PC-9 (cell line): Measurements from ENCODE around the gene NAA40. TPM values are rescaled to one million over a fixed set of nuclear protein-coding genes. Genes with fewer than 3 reads are reported as not detected.

Experiments
- BruUV-seq: library from RNA; stranded (reverse); fragments of 400-500 nt; replicated peaks from 2 replicates; lab custom pipeline; 2021; lab: Mats Ljungman, UMichigan
- CTCF ChIA-PET: fragments of 300-600 bp; sonication (Branson Sonifier 250); formaldehyde crosslinking; loops from one replicate; lab custom pipeline; 2022; ENCODE audit warnings: antibody characterized with exemption; lab: Charles Lee
- POLR2A ChIA-PET: fragments of 300-600 bp; sonication (Branson Sonifier 250); formaldehyde crosslinking; loops from one replicate; lab custom pipeline; 2022; ENCODE audit warnings: antibody characterized with exemption; ENCODE audit not compliant: unreplicated experiment; lab: Charles Lee
- DNase-seq, 2 experiments: peaks; one replicate each; pipeline versions ENCODE4 v3.0.0 to v3.0.0-alpha.2; 2015 to 2022; ENCODE audit warnings: mixed read lengths in 1 of 2
- H2AFZ ChIP-seq: fragments of 200-600 bp; sonication (generic); 2 replicates; pipeline ENCODE4 v1.8.1; 2017; ENCODE audit warnings: antibody characterized with exemption
- H3F3A ChIP-seq: fragments of 200-600 bp; sonication (generic); 2 replicates; pipeline ENCODE4 v1.8.1; 2017; ENCODE audit warnings: antibody characterized with exemption, mild to moderate bottlenecking, low read depth; ENCODE audit not compliant: insufficient read depth
- H3K27ac ChIP-seq: fragments of 200-600 bp; sonication (generic); 2 replicates; pipeline ENCODE4 v1.6.1; 2016; ENCODE audit warnings: mixed run types
- H3K27me3 ChIP-seq: fragments of 200-600 bp; sonication (generic); 2 replicates; pipeline ENCODE4 v1.6.1; 2016; ENCODE audit warnings: low read depth, mixed run types; ENCODE audit not compliant: insufficient read depth
- H3K36me3 ChIP-seq: fragments of 200-600 bp; sonication (generic); 2 replicates; pipeline ENCODE4 v1.6.1; 2016; ENCODE audit warnings: low read depth, mixed run types
- H3K4me1 ChIP-seq: fragments of 200-600 bp; sonication (generic); replicated peaks from 2 replicates; pipeline ENCODE4 v1.6.1; 2016; ENCODE audit warnings: mixed run types; ENCODE audit not compliant: insufficient read depth
- H3K4me2 ChIP-seq: fragments of 200-600 bp; sonication (generic); 2 replicates; pipeline ENCODE4 v1.6.1; 2017; ENCODE audit warnings: mixed run types
- H3K4me3 ChIP-seq: fragments of 200-600 bp; sonication (generic); 2 replicates; pipeline ENCODE4 v1.6.1; 2016; ENCODE audit warnings: mixed run types
- H3K79me2 ChIP-seq: fragments of 200-600 bp; sonication (generic); 2 replicates; pipeline ENCODE4 v1.6.1; 2017; ENCODE audit warnings: low read depth, mixed run types
- H3K9me2 ChIP-seq: fragments of 200-600 bp; sonication (generic); 2 replicates; pipeline ENCODE4 v1.8.1; 2017; ENCODE audit warnings: mild to moderate bottlenecking; ENCODE audit not compliant: insufficient read depth
- H3K9me3 ChIP-seq: fragments of 200-600 bp; sonication (generic); 2 replicates; pipeline ENCODE4 v1.8.1; 2016; ENCODE audit warnings: low read depth; ENCODE audit not compliant: insufficient read depth
- H4K20me1 ChIP-seq: fragments of 200-600 bp; sonication (generic); 2 replicates; pipeline ENCODE4 v1.8.1; 2017; ENCODE audit not compliant: insufficient read depth
- CTCF ChIP-seq: fragments of 200-600 bp; sonication (generic); conservative IDR thresholded peaks from 2 replicates; pipeline ENCODE4 v1.6.1; 2017; ENCODE audit warnings: mixed run types, antibody characterized with exemption, mild to moderate bottlenecking, moderate library complexity
- EZH2 ChIP-seq: fragments of 200-600 bp; sonication (generic); IDR thresholded peaks from 2 replicates; pipeline ENCODE4 v1.8.0; 2017; ENCODE audit warnings: antibody characterized with exemption, low read depth
- intact Hi-C: fragments of 100-400 bp; cut with micrococcal nuclease; formaldehyde crosslinking; loops from one replicate; pipeline ENCODE4 v1.10.0; 2022; ENCODE audit not compliant: unreplicated experiment
- total RNA-seq: library from RNA; stranded (reverse); gene quantifications from 2 replicates; pipeline ENCODE4 v1.2.3, GENCODE V29; 2021

NAA40 gene
- total RNA-seq, 1 experiment from 2014 or later: 47.4 TPM

GRCh38 chr11:63941901-63942300 is 3.1 kb downstream of the NAA40 start:
- CTCF ChIA-PET: interaction anchor here (0.5 kb wide), 1 partner anchor 436 kb away, joined by 7 read pairs; the partner anchor contains the start of gene LGALS12
- Histone ChIP-seq H3K27ac (no peak overlapping the region), H3K4me2 (no peak overlapping the region), H3K4me3 (no peak overlapping the region), H2AFZ (no peak overlapping the region), H3K9me2 (no peaks in the 10 kb centered on the region), H3K79me2 (peaks cover 57% of the 10 kb centered on the region), H3F3A (peaks cover 28% of the 10 kb centered on the region), H3K4me1 (peaks cover 24% of the 10 kb centered on the region), H3K9me3 (no peaks in the 10 kb centered on the region), H3K27me3 (no peaks in the 10 kb centered on the region), H4K20me1 (peaks cover 43% of the 10 kb centered on the region), H3K36me3 (peaks cover 22% of the 10 kb centered on the region)
- TF ChIP-seq CTCF (no peak), EZH2 (no peak)
- intact Hi-C loops: no loop called here
- no peak for DNase-seq
- POLR2A ChIA-PET: no interaction called here
- no TSS peak for BruUV-seq

GRCh38 chr11:63942803-63943202 is 4.0 kb downstream of the NAA40 start:
- BruUV-seq: no TSS peak
- CTCF ChIA-PET: interaction anchor here (0.5 to 0.6 kb wide), 2 partner anchors 42 to 132 kb away, joined by 3 to 4 read pairs; no protein-coding TSS in a partner anchor
- POLR2A ChIA-PET: no interaction called here
- Histone ChIP-seq H3K9me2 (no peaks in the 10 kb centered on the region), H3K27ac (no peak overlapping the region), H2AFZ (no peak overlapping the region), H3K4me1 (peaks cover 18% of the 10 kb centered on the region), H3K9me3 (no peaks in the 10 kb centered on the region), H3K4me2 (no peak overlapping the region), H3F3A (peaks cover 29% of the 10 kb centered on the region), H3K79me2 (peaks cover 57% of the 10 kb centered on the region), H4K20me1 (peaks cover 43% of the 10 kb centered on the region), H3K4me3 (no peak overlapping the region), H3K27me3 (no peaks in the 10 kb centered on the region), H3K36me3 (peaks cover 28% of the 10 kb centered on the region)
- DNase-seq: no peak
- TF ChIP-seq CTCF (no peak), EZH2 (no peak)
- intact Hi-C loops: no loop called here

GRCh38 chr11:63944987-63945386 is 6.2 kb downstream of the NAA40 start:
- BruUV-seq: no TSS peak
- DNase-seq: no peak
- Histone ChIP-seq H4K20me1 (peaks cover 43% of the 10 kb centered on the region), H3K9me3 (no peaks in the 10 kb centered on the region), H3K9me2 (no peaks in the 10 kb centered on the region), H3K27ac (no peak overlapping the region), H3K4me2 (no peak overlapping the region), H3K4me3 (no peak overlapping the region), H3F3A (peaks cover 31% of the 10 kb centered on the region; the same call in 1 of the 2 replicates), H3K36me3 (peaks cover 37% of the 10 kb centered on the region), H3K79me2 (peaks cover 45% of the 10 kb centered on the region), H3K4me1 (peaks cover 13% of the 10 kb centered on the region), H3K27me3 (no peaks in the 10 kb centered on the region), H2AFZ (no peak overlapping the region)
- intact Hi-C loops: loop anchor here (1.0 kb wide), 3 partner anchors 73 to 177 kb away; partner anchors contain the start of gene ZFTA
- ChIA-PET CTCF (interaction anchor here (1.4 to 2.2 kb wide), 2 partner anchors 10 to 107 kb away, joined by 9 to 35 read pairs; partner anchors contain the start of gene MARK2), POLR2A (no interaction called here)
- TF ChIP-seq CTCF (no peak), EZH2 (no peak)
